Measurements from ENCODE around the gene GSDME. TPM values are rescaled to one million over a fixed set of nuclear protein-coding genes. Genes with fewer than 3 reads are reported as not detected.
A peak's percentile ranks its signal among the peaks of the same experiment; 100 is the strongest.

The GSDME gene
- total RNA-seq, 1 donor from 2014 or later: 8.2 TPM

- no peak overlapping the region for H3K27ac ChIP-seq
- intact Hi-C loops (cut with DNase I): no loop called here
- ATAC-seq: no peak
- no peaks in the 10 kb centered on the region for H3K27me3 ChIP-seq (ENCODE audit: low read depth)
- no peak for TF ChIP-seq CTCF (IDR thresholded peaks at IDR 0.05)
- no peaks in the 10 kb centered on the region for H3K9me3 ChIP-seq
- H3K4me3 ChIP-seq: no peak overlapping the region
- no peak for DNase-seq
- H3K4me1 ChIP-seq: no peaks in the 10 kb centered on the region
- no peaks in the 10 kb centered on the region for H3K36me3 ChIP-seq
Observed at GRCh38 chr7:24748521-24748920, 8.7 kb downstream of the GSDME start.

- ATAC-seq (no peak), DNase-seq (no peak)
- no peaks in the 10 kb centered on the region for H3K9me3 ChIP-seq
- intact Hi-C loops (cut with DNase I): no loop called here
- no peak overlapping the region for H3K4me3 ChIP-seq
- H3K36me3 ChIP-seq: no peaks in the 10 kb centered on the region
- TF ChIP-seq CTCF (IDR thresholded peaks at IDR 0.05): no peak
- no peak overlapping the region for H3K27ac ChIP-seq
- H3K4me1 ChIP-seq: no peaks in the 10 kb centered on the region
- H3K27me3 ChIP-seq (ENCODE audit: low read depth): no peaks in the 10 kb centered on the region
Observed at GRCh38 chr7:24745355-24745754, 11.9 kb downstream of the GSDME start.

- ATAC-seq (no peak), DNase-seq (no peak)
- H3K4me1 ChIP-seq: no peaks in the 10 kb centered on the region
- H3K27me3 ChIP-seq (ENCODE audit: low read depth): no peaks in the 10 kb centered on the region
- no peak overlapping the region for H3K27ac ChIP-seq
- H3K4me3 ChIP-seq: no peak overlapping the region
- no peaks in the 10 kb centered on the region for H3K36me3 ChIP-seq
- intact Hi-C loops (cut with DNase I): no loop called here
- no peak for TF ChIP-seq CTCF (IDR thresholded peaks at IDR 0.05)
- peaks cover 7% of the 10 kb centered on the region for H3K9me3 ChIP-seq
Observed at GRCh38 chr7:24743471-24743870, 13.8 kb downstream of the GSDME start.

- ATAC-seq (no peak), DNase-seq (no peak)
- no peak overlapping the region for H3K4me3 ChIP-seq
- peaks cover 10% of the 10 kb centered on the region for H3K9me3 ChIP-seq
- H3K36me3 ChIP-seq: no peaks in the 10 kb centered on the region
- H3K27me3 ChIP-seq (ENCODE audit: low read depth): no peaks in the 10 kb centered on the region
- H3K4me1 ChIP-seq: no peaks in the 10 kb centered on the region
- no peak for TF ChIP-seq CTCF (IDR thresholded peaks at IDR 0.05)
- intact Hi-C loops (cut with DNase I): no loop called here
- no peak overlapping the region for H3K27ac ChIP-seq
Observed at GRCh38 chr7:24742506-24743162, 14.6 kb downstream of the GSDME start.

GRCh38 chr7:24741679-24742505 is 15.4 kb downstream of the GSDME start:
- H3K4me3 ChIP-seq: no peak overlapping the region
- intact Hi-C loops (cut with DNase I): no loop called here

More at GRCh38 chr7:24741679-24742505, 15.4 kb downstream of the GSDME start:
- no peaks in the 10 kb centered on the region for H3K36me3 ChIP-seq
- peak in 1 of 2 donors; percentile 36 for ATAC-seq
- H3K27ac ChIP-seq: no peak overlapping the region
- no peak for TF ChIP-seq CTCF (IDR thresholded peaks at IDR 0.05)
- H3K4me1 ChIP-seq: no peaks in the 10 kb centered on the region
- no peak for DNase-seq
- H3K27me3 ChIP-seq (ENCODE audit: low read depth): no peaks in the 10 kb centered on the region
- peaks cover 10% of the 10 kb centered on the region for H3K9me3 ChIP-seq
